A673 (cell line): ENCODE data around the gene DNAJC1. TPM values are rescaled to one million over a fixed set of nuclear protein-coding genes. Genes with fewer than 3 reads are reported as not detected.

Experiments used
- BruUV-seq: library from RNA; stranded (reverse); fragments of 400-500 nt; replicated peaks from 2 replicates; lab custom pipeline; 2021; lab: Mats Ljungman, UMichigan
- CTCF ChIA-PET: fragments of 300-600 bp; sonication (Branson Sonifier 250); formaldehyde crosslinking; loops from one replicate; lab custom pipeline; 2022; ENCODE audit warnings: antibody characterized with exemption; lab: Charles Lee
- POLR2A ChIA-PET: fragments of 300-600 bp; sonication (Branson Sonifier 250); formaldehyde crosslinking; loops from one replicate; lab custom pipeline; 2022; ENCODE audit warnings: antibody characterized with exemption; ENCODE audit not compliant: low non-redundant PET; lab: Charles Lee
- DNase-seq: peaks from one replicate; pipeline ENCODE4 v3.0.0-alpha.2; 2015; ENCODE audit warnings: low spot score
- H3K27ac ChIP-seq: fragments of 200-600 bp; sonication (generic); 2 replicates; pipeline ENCODE4 v1.5.1; 2016; ENCODE audit warnings: mixed run types, low read depth, mild to moderate bottlenecking, mixed read lengths, antibody characterized with exemption, low read length; ENCODE audit not compliant: poor library complexity, severe bottlenecking
- H3K27me3 ChIP-seq: fragments of 200-600 bp; sonication (generic); replicated peaks from 2 replicates; pipeline ENCODE4 v1.6.1; 2017; ENCODE audit warnings: mixed run types, low read depth, mild to moderate bottlenecking, mixed read lengths, antibody characterized with exemption, low read length; ENCODE audit not compliant: insufficient read depth, poor library complexity
- H3K36me3 ChIP-seq: fragments of 200-600 bp; sonication (generic); 2 replicates; pipeline ENCODE4 v1.6.1; 2016; ENCODE audit warnings: mixed run types, mild to moderate bottlenecking, mixed read lengths, antibody characterized with exemption, low read length; ENCODE audit not compliant: insufficient read depth, poor library complexity, severe bottlenecking
- H3K4me1 ChIP-seq: fragments of 200-600 bp; sonication (generic); 2 replicates; pipeline ENCODE4 v1.6.1; 2017; ENCODE audit warnings: mixed run types, mild to moderate bottlenecking, mixed read lengths, antibody characterized with exemption, low read length; ENCODE audit not compliant: insufficient read depth, poor library complexity, severe bottlenecking
- H3K4me3 ChIP-seq: fragments of 200-600 bp; sonication (generic); 2 replicates; pipeline ENCODE4 v1.5.1; 2016; ENCODE audit warnings: low read depth, mixed run types, mild to moderate bottlenecking, mixed read lengths, low read length; ENCODE audit not compliant: poor library complexity, severe bottlenecking
- H3K9me3 ChIP-seq: fragments of 200-600 bp; sonication (generic); 2 replicates; pipeline ENCODE4 v1.6.1; 2016; ENCODE audit warnings: mixed run types, low read depth, mild to moderate bottlenecking, mixed read lengths, antibody characterized with exemption, low read length; ENCODE audit not compliant: poor library complexity, severe bottlenecking
- CTCF ChIP-seq: fragments of 300-800, 200-600 bp; sonication (generic); conservative IDR thresholded peaks from 2 replicates; pipeline ENCODE4 v1.5.1; 2017; ENCODE audit warnings: low read depth, mild to moderate bottlenecking, antibody characterized with exemption, low read length, moderate library complexity, mixed read lengths
- EZH2 ChIP-seq: fragments of 200-600 bp; sonication (generic); IDR thresholded peaks from 2 replicates; pipeline ENCODE4 v1.6.1; 2017; ENCODE audit warnings: borderline replicate concordance, low read depth, mild to moderate bottlenecking, mixed read lengths, antibody characterized with exemption, low read length; ENCODE audit not compliant: poor library complexity, severe bottlenecking
- intact Hi-C: fragments of 100-400 bp; cut with micrococcal nuclease; formaldehyde crosslinking; loops from one replicate; pipeline ENCODE4 v1.10.0; 2022; ENCODE audit not compliant: unreplicated experiment
- total RNA-seq: library from RNA; stranded (reverse); gene quantifications from 2 replicates; pipeline ENCODE4 v1.2.3, GENCODE V29; 2021

Gene DNAJC1
- total RNA-seq, 1 experiment from 2014 or later = 21.2 TPM

- intact Hi-C loops = loop anchor here (10.0 kb wide), 1 partner anchor 870 kb away; no protein-coding TSS in a partner anchor
- POLR2A ChIA-PET = no interaction called here
Observed at GRCh38 chr10:21944727-21945386, 58.7 kb downstream of the DNAJC1 start.

GRCh38 chr10:21943633-21944265 lies 59.8 kb downstream of the DNAJC1 start:
- Histone ChIP-seq H3K4me1 (peaks cover 7% of the 10 kb centered on the region), H3K27me3 (no peaks in the 10 kb centered on the region), H3K4me3 (no peak overlapping the region), H3K9me3 (no peaks in the 10 kb centered on the region), H3K36me3 (no peaks in the 10 kb centered on the region), H3K27ac (no peak overlapping the region)
- POLR2A ChIA-PET = no interaction called here
- DNase-seq = no peak
- CTCF ChIA-PET = interaction anchor here (0.5 kb wide), 1 partner anchor 10 kb away, joined by 18 read pairs; no protein-coding TSS in a partner anchor
- BruUV-seq = no TSS peak
- intact Hi-C loops = loop anchor here (10.0 kb wide), 1 partner anchor 869 kb away; no protein-coding TSS in a partner anchor
- no peak for TF ChIP-seq EZH2
- TF ChIP-seq CTCF = no peak

More at GRCh38 chr10:21944727-21945386, 58.7 kb downstream of the DNAJC1 start:
- Histone ChIP-seq H3K9me3 (no peaks in the 10 kb centered on the region), H3K4me3 (no peak overlapping the region), H3K36me3 (no peaks in the 10 kb centered on the region), H3K27me3 (no peaks in the 10 kb centered on the region), H3K4me1 (peaks cover 10% of the 10 kb centered on the region), H3K27ac (no peak overlapping the region)
- TF ChIP-seq EZH2 (no peak), CTCF (no peak)
- CTCF ChIA-PET = no interaction called here
- BruUV-seq = no TSS peak
- no peak for DNase-seq

- DNase-seq = no peak
- no TSS peak for BruUV-seq
- H3K4me3 ChIP-seq = no peak overlapping the region
- ChIA-PET POLR2A (no interaction called here), CTCF (no interaction called here)
- no peak overlapping the region for H3K27ac ChIP-seq
- H3K36me3 ChIP-seq = no peaks in the 10 kb centered on the region
- intact Hi-C loops = no loop called here
- no peaks in the 10 kb centered on the region for H3K4me1 ChIP-seq
- TF ChIP-seq EZH2 (no peak), CTCF (no peak)
- H3K9me3 ChIP-seq = peaks cover 12% of the 10 kb centered on the region
- no peaks in the 10 kb centered on the region for H3K27me3 ChIP-seq
Observed at GRCh38 chr10:21935439-21936023, 68.0 kb downstream of the DNAJC1 start.
